ENCODE data around the gene DNAH2. TPM values are rescaled to one million over a fixed set of nuclear protein-coding genes. Genes with fewer than 3 reads are reported as not detected.
A peak's percentile ranks its signal among the peaks of the same experiment; 100 is the strongest.

The DNAH2 gene
- total RNA-seq, 1 donor from 2014 or later: 0.09 TPM

DNA sequence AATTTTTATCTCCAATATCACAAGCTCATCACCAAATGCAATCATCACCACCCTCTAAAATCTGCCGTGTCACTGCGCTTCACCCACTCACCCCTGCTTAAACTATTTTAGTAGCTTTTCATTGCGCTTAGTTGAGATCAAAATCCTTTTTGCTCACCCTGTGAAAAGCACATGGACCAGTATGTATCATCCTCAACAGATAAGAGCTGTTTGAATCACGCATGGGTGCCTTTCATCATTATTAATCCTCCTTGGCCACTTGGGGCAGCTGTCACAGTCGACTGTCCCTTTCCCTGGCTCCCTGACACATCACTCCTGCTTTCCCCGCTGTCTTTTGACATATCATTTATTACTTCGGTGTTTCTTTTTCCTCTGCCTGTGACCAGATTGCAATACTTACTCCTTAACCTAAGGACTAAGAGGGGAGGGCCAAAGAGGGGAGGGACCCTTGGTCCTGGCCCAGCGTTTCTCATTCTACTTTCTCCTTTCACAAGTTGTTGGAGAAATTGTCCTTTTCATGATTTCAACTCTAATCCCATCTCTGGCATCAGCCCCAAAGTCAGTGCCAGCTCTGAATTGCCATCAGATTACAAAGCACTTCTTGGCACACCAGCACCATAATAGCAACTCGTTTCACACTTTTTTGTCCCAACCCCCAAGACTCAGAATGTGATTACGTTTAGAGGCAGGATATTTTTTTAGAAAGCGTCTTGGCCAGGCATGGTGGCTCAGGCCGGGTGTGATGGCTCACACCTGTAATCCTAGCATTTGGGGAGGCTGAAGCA lies 107.9 kb downstream of the DNAH2 start:
- no peaks in the 10 kb centered on the region for H3K4me1 ChIP-seq

DNA sequence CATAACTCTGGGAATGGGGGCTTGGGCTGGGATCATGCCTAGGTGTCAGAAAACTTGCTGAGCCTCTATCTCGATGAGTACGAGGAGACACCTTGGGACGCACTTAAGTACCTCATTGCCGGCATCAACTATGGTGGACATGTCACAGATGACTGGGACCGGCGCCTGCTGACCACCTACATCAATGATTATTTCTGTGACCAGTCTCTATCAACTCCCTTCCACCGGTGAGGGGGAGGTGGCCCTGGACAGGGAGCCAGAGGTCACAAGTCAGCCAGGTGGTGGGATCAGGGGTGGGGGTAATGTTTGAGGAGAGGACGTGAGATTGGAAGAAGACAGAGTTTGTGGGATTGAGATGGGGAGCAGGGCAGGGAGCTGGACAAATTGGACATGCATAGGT lies 113.1 kb downstream of the DNAH2 start:
- Mint-ChIP-seq H3K4me1 (peaks cover 13% of the 10 kb centered on the region), H3K27me3 (ENCODE audit: insufficient read depth, low read depth) (peaks cover 7% of the 10 kb centered on the region), H3K27ac (no peak overlapping the region), H3K4me3 (no peak overlapping the region), H3K9me3 (no peaks in the 10 kb centered on the region), H3K36me3 (no peaks in the 10 kb centered on the region)
- Histone ChIP-seq H4K20me1 (ENCODE audit: low read depth) (peaks cover 6% of the 10 kb centered on the region), H3K9me3 (ENCODE audit: low read depth) (no peaks in the 10 kb centered on the region), H2AFZ (replicated peaks) (no peak overlapping the region), H3K9ac (no peak overlapping the region), H3K36me3 (no peaks in the 10 kb centered on the region), H3K4me3 (no peak overlapping the region), H3K27me3 (peaks cover 71% of the 10 kb centered on the region), H3K79me2 (ENCODE audit: low read depth) (no peaks in the 10 kb centered on the region), H3K4me1 (peaks cover 5% of the 10 kb centered on the region), H3K4me2 (no peak overlapping the region), H3F3A (ENCODE audit: low read depth) (peaks cover 12% of the 10 kb centered on the region), H3K27ac (no peak overlapping the region)
- DNase-seq (ENCODE audit: low spot score): no peak
- TF ChIP-seq EZH2 (IDR thresholded peaks at IDR 0.05): no peak
- TF ChIP-seq, protein P1, sequence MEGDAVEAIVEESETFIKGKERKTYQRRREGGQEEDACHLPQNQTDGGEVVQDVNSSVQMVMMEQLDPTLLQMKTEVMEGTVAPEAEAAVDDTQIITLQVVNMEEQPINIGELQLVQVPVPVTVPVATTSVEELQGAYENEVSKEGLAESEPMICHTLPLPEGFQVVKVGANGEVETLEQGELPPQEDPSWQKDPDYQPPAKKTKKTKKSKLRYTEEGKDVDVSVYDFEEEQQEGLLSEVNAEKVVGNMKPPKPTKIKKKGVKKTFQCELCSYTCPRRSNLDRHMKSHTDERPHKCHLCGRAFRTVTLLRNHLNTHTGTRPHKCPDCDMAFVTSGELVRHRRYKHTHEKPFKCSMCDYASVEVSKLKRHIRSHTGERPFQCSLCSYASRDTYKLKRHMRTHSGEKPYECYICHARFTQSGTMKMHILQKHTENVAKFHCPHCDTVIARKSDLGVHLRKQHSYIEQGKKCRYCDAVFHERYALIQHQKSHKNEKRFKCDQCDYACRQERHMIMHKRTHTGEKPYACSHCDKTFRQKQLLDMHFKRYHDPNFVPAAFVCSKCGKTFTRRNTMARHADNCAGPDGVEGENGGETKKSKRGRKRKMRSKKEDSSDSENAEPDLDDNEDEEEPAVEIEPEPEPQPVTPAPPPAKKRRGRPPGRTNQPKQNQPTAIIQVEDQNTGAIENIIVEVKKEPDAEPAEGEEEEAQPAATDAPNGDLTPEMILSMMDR (IDR thresholded peaks at IDR 0.05): no peak
- TF ChIP-seq EZH2phosphoT487 (IDR thresholded peaks at IDR 0.05): no peak

More for the DNA sequence above, 107.9 kb downstream of the DNAH2 start:
- no peaks in the 10 kb centered on the region for H3K36me3 ChIP-seq
- no peak overlapping the region for H3K27ac Mint-ChIP-seq
- no peaks in the 10 kb centered on the region for H4K20me1 ChIP-seq (ENCODE audit: low read depth)
- H3K36me3 Mint-ChIP-seq: no peaks in the 10 kb centered on the region
- peaks cover 68% of the 10 kb centered on the region for H3K27me3 ChIP-seq
- H3K9me3 Mint-ChIP-seq: no peaks in the 10 kb centered on the region
- H2AFZ ChIP-seq (replicated peaks): no peak overlapping the region
- no peak overlapping the region for H3K4me3 ChIP-seq
- DNase-seq (ENCODE audit: low spot score): peak; percentile 21
- TF ChIP-seq, protein P1 (IDR thresholded peaks at IDR 0.05): peak; percentile 30
- TF ChIP-seq EZH2phosphoT487 (IDR thresholded peaks at IDR 0.05): no peak
- TF ChIP-seq EZH2 (IDR thresholded peaks at IDR 0.05): no peak
- H3K9ac ChIP-seq: no peak overlapping the region
- H3K79me2 ChIP-seq (ENCODE audit: low read depth): no peaks in the 10 kb centered on the region
- no peak overlapping the region for H3K27ac ChIP-seq
- no peak overlapping the region for H3K4me3 Mint-ChIP-seq
- H3K9me3 ChIP-seq (ENCODE audit: low read depth): no peaks in the 10 kb centered on the region
- H3K4me2 ChIP-seq: no peak overlapping the region
- peaks cover 6% of the 10 kb centered on the region for H3K4me1 Mint-ChIP-seq
- peaks cover 4% of the 10 kb centered on the region for H3K27me3 Mint-ChIP-seq (ENCODE audit: insufficient read depth, low read depth)
- no peaks in the 10 kb centered on the region for H3F3A ChIP-seq (ENCODE audit: low read depth)

DNA sequence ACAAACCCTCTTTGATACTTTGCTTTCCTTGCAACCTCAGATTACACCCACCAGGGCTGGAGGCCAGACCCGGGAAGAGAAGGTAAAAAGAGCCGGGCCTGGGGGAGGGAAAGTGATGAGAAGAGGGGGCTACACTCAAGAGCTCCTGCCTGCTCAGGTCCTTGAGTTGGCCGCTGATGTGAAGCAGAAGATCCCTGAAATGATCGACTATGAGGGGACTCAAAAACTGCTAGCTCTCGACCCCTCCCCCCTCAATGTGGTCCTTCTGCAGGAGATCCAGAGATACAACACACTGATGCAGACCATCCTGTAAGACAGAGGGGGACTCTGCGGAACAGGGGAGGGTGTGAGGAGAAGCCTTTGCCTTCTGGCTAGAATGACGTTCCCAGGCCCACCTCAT lies 113.7 kb downstream of the DNAH2 start:
- H3K9me3 ChIP-seq (ENCODE audit: low read depth): no peaks in the 10 kb centered on the region
- H3K4me2 ChIP-seq: no peak overlapping the region
- H3K9ac ChIP-seq: no peak overlapping the region
- Mint-ChIP-seq H3K36me3 (no peaks in the 10 kb centered on the region), H3K27ac (no peak overlapping the region), H3K4me1 (peaks cover 12% of the 10 kb centered on the region), H3K4me3 (no peak overlapping the region), H3K27me3 (ENCODE audit: insufficient read depth, low read depth) (peaks cover 7% of the 10 kb centered on the region), H3K9me3 (no peaks in the 10 kb centered on the region)
- H3K4me3 ChIP-seq: no peak overlapping the region
- H3K79me2 ChIP-seq (ENCODE audit: low read depth): no peaks in the 10 kb centered on the region
- H3F3A ChIP-seq (ENCODE audit: low read depth): peaks cover 18% of the 10 kb centered on the region
- TF ChIP-seq, protein P1 (IDR thresholded peaks at IDR 0.05): no peak
- TF ChIP-seq EZH2phosphoT487 (IDR thresholded peaks at IDR 0.05) (no peak), EZH2 (IDR thresholded peaks at IDR 0.05) (no peak)
- H2AFZ ChIP-seq (replicated peaks): no peak overlapping the region
- no peaks in the 10 kb centered on the region for H3K36me3 ChIP-seq
- no peak for DNase-seq (ENCODE audit: low spot score)
- H3K27ac ChIP-seq: no peak overlapping the region
- H4K20me1 ChIP-seq (ENCODE audit: low read depth): peaks cover 6% of the 10 kb centered on the region
- H3K27me3 ChIP-seq: peaks cover 65% of the 10 kb centered on the region
- peaks cover 5% of the 10 kb centered on the region for H3K4me1 ChIP-seq

Measured in neural progenitor cell (in vitro differentiated cells).